SKM-1 (cell line): ENCODE data around the gene PBXIP1.

ENCODE experiments used
- DNase-seq: peaks from one replicate; lab custom pipeline; 2025; ENCODE audit not compliant: unreplicated experiment; lab: John Stamatoyannopoulos, UW

Gene PBXIP1

GRCh38 chr1:154901591-154901990 is 54.3 kb downstream of the PBXIP1 start:
- DNase-seq: no peak

GRCh38 chr1:154899041-154899440 is 56.9 kb downstream of the PBXIP1 start:
- no peak for DNase-seq

DNA sequence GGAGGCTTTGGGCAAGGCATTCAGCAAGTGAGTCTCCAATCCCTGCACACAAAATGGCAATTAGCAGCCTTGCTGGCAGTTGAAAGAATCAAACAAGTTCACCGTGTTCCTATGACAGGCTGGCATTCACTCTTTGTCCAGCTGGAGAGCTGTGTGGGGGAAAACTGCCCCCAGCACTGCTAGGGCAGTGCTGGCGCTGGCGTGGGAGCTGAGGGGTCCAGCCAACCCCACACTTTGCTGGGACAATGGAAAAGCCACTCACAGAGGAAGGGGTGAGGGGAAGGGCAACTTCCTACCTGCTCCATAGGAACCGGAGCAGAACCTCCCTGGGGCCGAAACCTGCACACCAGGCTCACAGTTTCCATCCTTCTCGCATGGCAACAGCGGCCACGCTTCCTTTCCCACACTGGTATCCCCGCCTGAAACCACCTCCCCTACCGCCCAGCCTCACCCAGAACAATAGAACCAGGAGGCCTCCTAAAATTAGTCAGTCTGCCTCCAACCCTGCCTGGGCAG is 59.1 kb downstream of the PBXIP1 start:
- DNase-seq: no peak

DNA sequence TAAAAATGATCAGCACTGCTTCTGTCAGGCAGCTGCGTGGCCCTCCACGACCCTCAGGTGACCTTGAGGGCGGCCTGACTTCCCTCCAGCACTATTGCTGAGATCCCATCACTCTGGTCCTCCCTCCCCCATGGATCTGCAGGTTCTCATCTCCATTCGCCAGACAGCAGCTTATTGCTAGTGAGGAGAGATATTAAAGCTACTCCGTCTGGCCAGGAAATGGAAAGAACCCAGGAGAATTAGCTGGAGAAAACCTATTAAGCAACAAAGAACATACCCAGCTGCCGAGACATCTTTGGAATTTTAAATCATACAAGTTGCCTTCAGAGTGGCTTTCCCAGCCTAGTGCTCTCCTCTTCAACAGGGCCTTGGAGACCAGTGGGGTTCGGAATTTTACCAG is 60.1 kb downstream of the PBXIP1 start:
- DNase-seq: no peak
